ENCODE data around the gene LACTB. TPM values are rescaled to one million over a fixed set of nuclear protein-coding genes. Genes with fewer than 3 reads are reported as not detected.

Gene LACTB
- total and polyA plus RNA-seq, 2 of the 13 experiments (the other 11 are each of a cell fraction or from before 2014, with no cell fraction given) = 14.8 to 23.0 TPM

DNA sequence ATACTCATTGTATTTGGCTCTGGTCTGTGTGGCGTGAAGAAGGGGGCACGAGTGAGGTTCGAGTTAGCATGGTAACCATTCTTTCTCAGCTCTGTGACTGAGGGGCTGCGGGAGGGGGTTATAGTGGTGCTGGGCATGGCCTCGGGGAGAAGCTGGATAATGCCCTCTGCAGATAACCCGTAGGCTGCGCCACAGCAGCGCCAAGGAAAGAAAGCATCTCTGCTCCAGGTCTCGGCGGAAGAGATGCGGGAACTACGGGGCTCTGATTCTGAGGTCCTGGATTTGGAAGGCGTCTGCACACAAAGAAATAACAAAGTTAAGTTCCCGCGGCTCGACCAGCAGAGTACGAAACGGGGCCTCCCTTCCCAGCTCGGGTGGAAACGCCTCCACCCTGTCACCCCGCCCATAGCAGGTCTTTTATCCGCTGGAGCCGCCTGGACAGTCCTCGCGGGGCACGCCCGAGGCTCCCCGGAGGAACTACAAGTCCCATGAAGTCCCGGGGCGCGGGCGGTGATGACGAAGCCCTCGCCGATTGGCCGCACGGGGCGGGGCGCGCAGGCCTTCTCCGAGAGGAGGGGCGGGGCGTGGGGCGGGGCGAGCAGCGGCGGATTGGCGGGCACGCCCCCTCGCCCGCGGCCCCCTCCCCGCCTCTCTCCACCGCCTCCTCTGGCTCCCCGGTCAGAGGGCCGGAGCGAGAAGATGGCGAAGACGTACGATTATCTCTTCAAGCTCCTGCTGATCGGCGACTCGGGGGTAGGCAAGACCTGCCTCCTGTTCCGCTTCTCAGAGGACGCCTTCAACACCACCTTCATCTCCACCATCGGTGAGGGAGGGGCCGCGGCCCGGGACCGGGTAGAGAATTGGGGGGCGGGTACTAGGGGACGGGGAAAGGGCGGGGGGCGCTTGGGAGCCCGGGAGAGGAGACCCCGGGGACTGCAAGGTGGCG, 67.5 kb downstream of the LACTB start, which contains the start of gene RAB8B (continued):
- TF ChIP-seq, protein P1, sequence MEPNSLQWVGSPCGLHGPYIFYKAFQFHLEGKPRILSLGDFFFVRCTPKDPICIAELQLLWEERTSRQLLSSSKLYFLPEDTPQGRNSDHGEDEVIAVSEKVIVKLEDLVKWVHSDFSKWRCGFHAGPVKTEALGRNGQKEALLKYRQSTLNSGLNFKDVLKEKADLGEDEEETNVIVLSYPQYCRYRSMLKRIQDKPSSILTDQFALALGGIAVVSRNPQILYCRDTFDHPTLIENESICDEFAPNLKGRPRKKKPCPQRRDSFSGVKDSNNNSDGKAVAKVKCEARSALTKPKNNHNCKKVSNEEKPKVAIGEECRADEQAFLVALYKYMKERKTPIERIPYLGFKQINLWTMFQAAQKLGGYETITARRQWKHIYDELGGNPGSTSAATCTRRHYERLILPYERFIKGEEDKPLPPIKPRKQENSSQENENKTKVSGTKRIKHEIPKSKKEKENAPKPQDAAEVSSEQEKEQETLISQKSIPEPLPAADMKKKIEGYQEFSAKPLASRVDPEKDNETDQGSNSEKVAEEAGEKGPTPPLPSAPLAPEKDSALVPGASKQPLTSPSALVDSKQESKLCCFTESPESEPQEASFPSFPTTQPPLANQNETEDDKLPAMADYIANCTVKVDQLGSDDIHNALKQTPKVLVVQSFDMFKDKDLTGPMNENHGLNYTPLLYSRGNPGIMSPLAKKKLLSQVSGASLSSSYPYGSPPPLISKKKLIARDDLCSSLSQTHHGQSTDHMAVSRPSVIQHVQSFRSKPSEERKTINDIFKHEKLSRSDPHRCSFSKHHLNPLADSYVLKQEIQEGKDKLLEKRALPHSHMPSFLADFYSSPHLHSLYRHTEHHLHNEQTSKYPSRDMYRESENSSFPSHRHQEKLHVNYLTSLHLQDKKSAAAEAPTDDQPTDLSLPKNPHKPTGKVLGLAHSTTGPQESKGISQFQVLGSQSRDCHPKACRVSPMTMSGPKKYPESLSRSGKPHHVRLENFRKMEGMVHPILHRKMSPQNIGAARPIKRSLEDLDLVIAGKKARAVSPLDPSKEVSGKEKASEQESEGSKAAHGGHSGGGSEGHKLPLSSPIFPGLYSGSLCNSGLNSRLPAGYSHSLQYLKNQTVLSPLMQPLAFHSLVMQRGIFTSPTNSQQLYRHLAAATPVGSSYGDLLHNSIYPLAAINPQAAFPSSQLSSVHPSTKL (CRISPR knock-in tag; IDR thresholded peaks at IDR 0.05) = no peak; the same call in 1 of the 2 replicates
- TF ChIP-seq ZNF781 (CRISPR knock-in tag; IDR thresholded peaks at IDR 0.05; ENCODE audit: borderline replicate concordance, not compliant biosample characterization) (no peak), CAMTA2 (CRISPR knock-in tag; IDR thresholded peaks at IDR 0.05; ENCODE audit: borderline replicate concordance) (0 out of 2 replicates have a peak, but pooled peaks have one; percentile 3), ZBTB7B (CRISPR knock-in tag; IDR thresholded peaks at IDR 0.05) (peak; percentile 44; the same call in 1 of the 2 replicates), ZNF549 (CRISPR knock-in tag; IDR thresholded peaks at IDR 0.05) (no peak), WIZ (CRISPR knock-in tag; IDR thresholded peaks at IDR 0.05) (no peak), ZNF460 (CRISPR knock-in tag; IDR thresholded peaks at IDR 0.05; ENCODE audit: borderline replicate concordance) (no peak), XBP1 (CRISPR knock-in tag; IDR thresholded peaks at IDR 0.05) (no peak), RELA (CRISPR knock-in tag; IDR thresholded peaks at IDR 0.05) (no peak), GTF2F1 (IDR thresholded peaks at IDR 0.05; ENCODE audit: low read length) (no peak), RFXAP (CRISPR knock-in tag; IDR thresholded peaks at IDR 0.05; ENCODE audit: borderline replicate concordance) (0 out of 2 replicates have a peak, but pooled peaks have one; percentile 35), POLR2A (IDR thresholded peaks at IDR 0.05; ENCODE audit: insufficient read depth in 1 of 2, low read depth in 2 of 2, low read length in 2 of 2) (peak; percentile 46 to 77; a peak in 3 of 4 replicates), GZF1 (CRISPR knock-in tag; IDR thresholded peaks at IDR 0.05) (no peak), TAF15 (IDR thresholded peaks at IDR 0.05; ENCODE audit: low read depth, low read length, poor library complexity, severe bottlenecking) (no peak), NKX3-1 (CRISPR knock-in tag; IDR thresholded peaks at IDR 0.05) (no peak), ZNF446 (CRISPR knock-in tag; IDR thresholded peaks at IDR 0.05) (no peak)
- TF ChIP-seq, protein P2, sequence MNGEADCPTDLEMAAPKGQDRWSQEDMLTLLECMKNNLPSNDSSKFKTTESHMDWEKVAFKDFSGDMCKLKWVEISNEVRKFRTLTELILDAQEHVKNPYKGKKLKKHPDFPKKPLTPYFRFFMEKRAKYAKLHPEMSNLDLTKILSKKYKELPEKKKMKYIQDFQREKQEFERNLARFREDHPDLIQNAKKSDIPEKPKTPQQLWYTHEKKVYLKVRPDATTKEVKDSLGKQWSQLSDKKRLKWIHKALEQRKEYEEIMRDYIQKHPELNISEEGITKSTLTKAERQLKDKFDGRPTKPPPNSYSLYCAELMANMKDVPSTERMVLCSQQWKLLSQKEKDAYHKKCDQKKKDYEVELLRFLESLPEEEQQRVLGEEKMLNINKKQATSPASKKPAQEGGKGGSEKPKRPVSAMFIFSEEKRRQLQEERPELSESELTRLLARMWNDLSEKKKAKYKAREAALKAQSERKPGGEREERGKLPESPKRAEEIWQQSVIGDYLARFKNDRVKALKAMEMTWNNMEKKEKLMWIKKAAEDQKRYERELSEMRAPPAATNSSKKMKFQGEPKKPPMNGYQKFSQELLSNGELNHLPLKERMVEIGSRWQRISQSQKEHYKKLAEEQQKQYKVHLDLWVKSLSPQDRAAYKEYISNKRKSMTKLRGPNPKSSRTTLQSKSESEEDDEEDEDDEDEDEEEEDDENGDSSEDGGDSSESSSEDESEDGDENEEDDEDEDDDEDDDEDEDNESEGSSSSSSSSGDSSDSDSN (CRISPR knock-in tag; IDR thresholded peaks at IDR 0.05) = no peak; the same call in 1 of the 2 replicates
- TF ChIP-seq, protein P3, sequence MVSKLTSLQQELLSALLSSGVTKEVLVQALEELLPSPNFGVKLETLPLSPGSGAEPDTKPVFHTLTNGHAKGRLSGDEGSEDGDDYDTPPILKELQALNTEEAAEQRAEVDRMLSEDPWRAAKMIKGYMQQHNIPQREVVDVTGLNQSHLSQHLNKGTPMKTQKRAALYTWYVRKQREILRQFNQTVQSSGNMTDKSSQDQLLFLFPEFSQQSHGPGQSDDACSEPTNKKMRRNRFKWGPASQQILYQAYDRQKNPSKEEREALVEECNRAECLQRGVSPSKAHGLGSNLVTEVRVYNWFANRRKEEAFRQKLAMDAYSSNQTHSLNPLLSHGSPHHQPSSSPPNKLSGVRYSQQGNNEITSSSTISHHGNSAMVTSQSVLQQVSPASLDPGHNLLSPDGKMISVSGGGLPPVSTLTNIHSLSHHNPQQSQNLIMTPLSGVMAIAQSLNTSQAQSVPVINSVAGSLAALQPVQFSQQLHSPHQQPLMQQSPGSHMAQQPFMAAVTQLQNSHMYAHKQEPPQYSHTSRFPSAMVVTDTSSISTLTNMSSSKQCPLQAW (CRISPR knock-in tag; IDR thresholded peaks at IDR 0.05) = peak; percentile 6; the same call in 1 of the 2 replicates

Measured in HepG2 (cell line).